ENCODE data around the gene APOA4. TPM values are rescaled to one million over a fixed set of nuclear protein-coding genes. Genes with fewer than 3 reads are reported as not detected.

Gene APOA4
- total and polyA plus RNA-seq, 2 experiments from 2014 or later = not detected

DNA sequence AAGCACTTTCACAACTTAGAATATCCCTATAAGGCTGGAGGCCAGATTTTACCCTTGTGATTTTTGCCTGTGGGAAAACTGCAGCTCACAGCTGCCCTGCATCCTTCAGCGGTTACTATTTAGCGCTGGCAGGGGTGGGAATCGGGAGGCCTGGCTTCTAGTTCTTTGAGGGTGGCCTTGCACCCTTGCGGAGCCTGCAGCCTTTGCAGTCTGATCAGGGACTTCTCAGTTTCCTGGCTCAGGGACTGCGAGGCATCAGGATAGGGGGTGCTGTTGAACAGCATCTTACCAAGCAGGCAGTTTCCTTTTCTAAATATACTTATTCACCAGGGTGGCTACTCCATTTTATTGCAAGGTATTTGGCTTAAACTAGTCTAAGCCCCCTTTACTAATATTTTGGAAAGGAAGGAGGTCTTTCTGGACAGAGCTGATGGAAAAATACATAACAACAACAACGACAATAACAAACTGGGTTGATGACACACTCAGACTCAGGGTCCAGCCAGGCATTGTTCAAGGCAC lies 17.2 kb upstream of the APOA4 start:
- Mint-ChIP-seq H3K4me1 (peaks cover 28% of the 10 kb centered on the region), H3K27ac (no peak overlapping the region), H3K4me3 (no peak overlapping the region), H3K9me3 (no peaks in the 10 kb centered on the region), H3K36me3 (ENCODE audit: low read depth) (peaks cover 12% of the 10 kb centered on the region; the same call in 2 of the 3 replicates), H3K27me3 (ENCODE audit: insufficient read depth, low read depth, poor library complexity) (peaks cover 14% of the 10 kb centered on the region)
- no peak overlapping the region for H3K27ac ChIP-seq (ENCODE audit: low read depth)
- H4K20me1 ChIP-seq (replicated peaks; ENCODE audit: insufficient read depth) = no peaks in the 10 kb centered on the region
- no peaks in the 10 kb centered on the region for H3K27me3 ChIP-seq (ENCODE audit: insufficient read depth)
- no peaks in the 10 kb centered on the region for H3K79me2 ChIP-seq (replicated peaks; ENCODE audit: insufficient read depth)
- H3F3A ChIP-seq (replicated peaks; ENCODE audit: low read depth) = 0 out of 2 replicates have a peak, but pooled peaks cover 3% of the 10 kb centered on the region
- TF ChIP-seq STAT1 (IDR thresholded peaks at IDR 0.05; ENCODE audit: unreplicated experiment) (no peak), EZH2 (IDR thresholded peaks at IDR 0.05; ENCODE audit: low read depth, unreplicated experiment) (no peak), ZNF331 (CRISPR knock-in tag; IDR thresholded peaks at IDR 0.05; ENCODE audit: low read depth) (no peak), JUNB (IDR thresholded peaks at IDR 0.05; ENCODE audit: unreplicated experiment) (no peak), CREB1 (CRISPR knock-in tag; IDR thresholded peaks at IDR 0.05; ENCODE audit: low read depth) (no peak)
- TF ChIP-seq, protein P1, sequence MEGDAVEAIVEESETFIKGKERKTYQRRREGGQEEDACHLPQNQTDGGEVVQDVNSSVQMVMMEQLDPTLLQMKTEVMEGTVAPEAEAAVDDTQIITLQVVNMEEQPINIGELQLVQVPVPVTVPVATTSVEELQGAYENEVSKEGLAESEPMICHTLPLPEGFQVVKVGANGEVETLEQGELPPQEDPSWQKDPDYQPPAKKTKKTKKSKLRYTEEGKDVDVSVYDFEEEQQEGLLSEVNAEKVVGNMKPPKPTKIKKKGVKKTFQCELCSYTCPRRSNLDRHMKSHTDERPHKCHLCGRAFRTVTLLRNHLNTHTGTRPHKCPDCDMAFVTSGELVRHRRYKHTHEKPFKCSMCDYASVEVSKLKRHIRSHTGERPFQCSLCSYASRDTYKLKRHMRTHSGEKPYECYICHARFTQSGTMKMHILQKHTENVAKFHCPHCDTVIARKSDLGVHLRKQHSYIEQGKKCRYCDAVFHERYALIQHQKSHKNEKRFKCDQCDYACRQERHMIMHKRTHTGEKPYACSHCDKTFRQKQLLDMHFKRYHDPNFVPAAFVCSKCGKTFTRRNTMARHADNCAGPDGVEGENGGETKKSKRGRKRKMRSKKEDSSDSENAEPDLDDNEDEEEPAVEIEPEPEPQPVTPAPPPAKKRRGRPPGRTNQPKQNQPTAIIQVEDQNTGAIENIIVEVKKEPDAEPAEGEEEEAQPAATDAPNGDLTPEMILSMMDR (conservative IDR thresholded peaks at IDR 0.05; ENCODE audit: low read depth in 2 of 2) = peak; percentile 41 to 56
- no peaks in the 10 kb centered on the region for H3K36me3 ChIP-seq (ENCODE audit: insufficient read depth)
- no peaks in the 10 kb centered on the region for H3K9me2 ChIP-seq (ENCODE audit: insufficient read depth)
- H3K4me2 ChIP-seq = no peak overlapping the region
- peaks cover 4% of the 10 kb centered on the region; the same call in 1 of the 2 replicates for H3K4me1 ChIP-seq (ENCODE audit: insufficient read depth)
- peak; percentile 58 for DNase-seq (ENCODE audit: low spot score)
- peak; percentile 17 for ATAC-seq
- H3K4me3 ChIP-seq = no peak overlapping the region
- no peak overlapping the region for H2AFZ ChIP-seq

- Histone ChIP-seq H2AFZ (no peak overlapping the region), H3K4me1 (ENCODE audit: insufficient read depth) (peaks cover 6% of the 10 kb centered on the region; the same call in 1 of the 2 replicates), H3K27me3 (ENCODE audit: insufficient read depth) (no peaks in the 10 kb centered on the region), H4K20me1 (replicated peaks; ENCODE audit: insufficient read depth) (no peaks in the 10 kb centered on the region), H3K27ac (ENCODE audit: low read depth) (no peak overlapping the region), H3K9me2 (ENCODE audit: insufficient read depth) (no peaks in the 10 kb centered on the region), H3K36me3 (ENCODE audit: insufficient read depth) (no peaks in the 10 kb centered on the region), H3K4me3 (no peak overlapping the region), H3K79me2 (replicated peaks; ENCODE audit: insufficient read depth) (no peaks in the 10 kb centered on the region), H3F3A (replicated peaks; ENCODE audit: low read depth) (0 out of 2 replicates have a peak, but pooled peaks cover 3% of the 10 kb centered on the region), H3K4me2 (no peak overlapping the region)
- Mint-ChIP-seq H3K36me3 (ENCODE audit: low read depth) (peaks cover 7% of the 10 kb centered on the region; the same call in 1 of the 3 replicates), H3K4me1 (peaks cover 35% of the 10 kb centered on the region), H3K27ac (no peak overlapping the region), H3K4me3 (no peak overlapping the region; the same call in 2 of the 3 replicates), H3K9me3 (no peaks in the 10 kb centered on the region), H3K27me3 (ENCODE audit: insufficient read depth, low read depth, poor library complexity) (peaks cover 16% of the 10 kb centered on the region)
- no peak for ATAC-seq
- no peak for DNase-seq (ENCODE audit: low spot score)
- TF ChIP-seq, protein P2, sequence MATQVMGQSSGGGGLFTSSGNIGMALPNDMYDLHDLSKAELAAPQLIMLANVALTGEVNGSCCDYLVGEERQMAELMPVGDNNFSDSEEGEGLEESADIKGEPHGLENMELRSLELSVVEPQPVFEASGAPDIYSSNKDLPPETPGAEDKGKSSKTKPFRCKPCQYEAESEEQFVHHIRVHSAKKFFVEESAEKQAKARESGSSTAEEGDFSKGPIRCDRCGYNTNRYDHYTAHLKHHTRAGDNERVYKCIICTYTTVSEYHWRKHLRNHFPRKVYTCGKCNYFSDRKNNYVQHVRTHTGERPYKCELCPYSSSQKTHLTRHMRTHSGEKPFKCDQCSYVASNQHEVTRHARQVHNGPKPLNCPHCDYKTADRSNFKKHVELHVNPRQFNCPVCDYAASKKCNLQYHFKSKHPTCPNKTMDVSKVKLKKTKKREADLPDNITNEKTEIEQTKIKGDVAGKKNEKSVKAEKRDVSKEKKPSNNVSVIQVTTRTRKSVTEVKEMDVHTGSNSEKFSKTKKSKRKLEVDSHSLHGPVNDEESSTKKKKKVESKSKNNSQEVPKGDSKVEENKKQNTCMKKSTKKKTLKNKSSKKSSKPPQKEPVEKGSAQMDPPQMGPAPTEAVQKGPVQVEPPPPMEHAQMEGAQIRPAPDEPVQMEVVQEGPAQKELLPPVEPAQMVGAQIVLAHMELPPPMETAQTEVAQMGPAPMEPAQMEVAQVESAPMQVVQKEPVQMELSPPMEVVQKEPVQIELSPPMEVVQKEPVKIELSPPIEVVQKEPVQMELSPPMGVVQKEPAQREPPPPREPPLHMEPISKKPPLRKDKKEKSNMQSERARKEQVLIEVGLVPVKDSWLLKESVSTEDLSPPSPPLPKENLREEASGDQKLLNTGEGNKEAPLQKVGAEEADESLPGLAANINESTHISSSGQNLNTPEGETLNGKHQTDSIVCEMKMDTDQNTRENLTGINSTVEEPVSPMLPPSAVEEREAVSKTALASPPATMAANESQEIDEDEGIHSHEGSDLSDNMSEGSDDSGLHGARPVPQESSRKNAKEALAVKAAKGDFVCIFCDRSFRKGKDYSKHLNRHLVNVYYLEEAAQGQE (IDR thresholded peaks at IDR 0.05; ENCODE audit: unreplicated experiment) = no peak
- TF ChIP-seq, protein P3, sequence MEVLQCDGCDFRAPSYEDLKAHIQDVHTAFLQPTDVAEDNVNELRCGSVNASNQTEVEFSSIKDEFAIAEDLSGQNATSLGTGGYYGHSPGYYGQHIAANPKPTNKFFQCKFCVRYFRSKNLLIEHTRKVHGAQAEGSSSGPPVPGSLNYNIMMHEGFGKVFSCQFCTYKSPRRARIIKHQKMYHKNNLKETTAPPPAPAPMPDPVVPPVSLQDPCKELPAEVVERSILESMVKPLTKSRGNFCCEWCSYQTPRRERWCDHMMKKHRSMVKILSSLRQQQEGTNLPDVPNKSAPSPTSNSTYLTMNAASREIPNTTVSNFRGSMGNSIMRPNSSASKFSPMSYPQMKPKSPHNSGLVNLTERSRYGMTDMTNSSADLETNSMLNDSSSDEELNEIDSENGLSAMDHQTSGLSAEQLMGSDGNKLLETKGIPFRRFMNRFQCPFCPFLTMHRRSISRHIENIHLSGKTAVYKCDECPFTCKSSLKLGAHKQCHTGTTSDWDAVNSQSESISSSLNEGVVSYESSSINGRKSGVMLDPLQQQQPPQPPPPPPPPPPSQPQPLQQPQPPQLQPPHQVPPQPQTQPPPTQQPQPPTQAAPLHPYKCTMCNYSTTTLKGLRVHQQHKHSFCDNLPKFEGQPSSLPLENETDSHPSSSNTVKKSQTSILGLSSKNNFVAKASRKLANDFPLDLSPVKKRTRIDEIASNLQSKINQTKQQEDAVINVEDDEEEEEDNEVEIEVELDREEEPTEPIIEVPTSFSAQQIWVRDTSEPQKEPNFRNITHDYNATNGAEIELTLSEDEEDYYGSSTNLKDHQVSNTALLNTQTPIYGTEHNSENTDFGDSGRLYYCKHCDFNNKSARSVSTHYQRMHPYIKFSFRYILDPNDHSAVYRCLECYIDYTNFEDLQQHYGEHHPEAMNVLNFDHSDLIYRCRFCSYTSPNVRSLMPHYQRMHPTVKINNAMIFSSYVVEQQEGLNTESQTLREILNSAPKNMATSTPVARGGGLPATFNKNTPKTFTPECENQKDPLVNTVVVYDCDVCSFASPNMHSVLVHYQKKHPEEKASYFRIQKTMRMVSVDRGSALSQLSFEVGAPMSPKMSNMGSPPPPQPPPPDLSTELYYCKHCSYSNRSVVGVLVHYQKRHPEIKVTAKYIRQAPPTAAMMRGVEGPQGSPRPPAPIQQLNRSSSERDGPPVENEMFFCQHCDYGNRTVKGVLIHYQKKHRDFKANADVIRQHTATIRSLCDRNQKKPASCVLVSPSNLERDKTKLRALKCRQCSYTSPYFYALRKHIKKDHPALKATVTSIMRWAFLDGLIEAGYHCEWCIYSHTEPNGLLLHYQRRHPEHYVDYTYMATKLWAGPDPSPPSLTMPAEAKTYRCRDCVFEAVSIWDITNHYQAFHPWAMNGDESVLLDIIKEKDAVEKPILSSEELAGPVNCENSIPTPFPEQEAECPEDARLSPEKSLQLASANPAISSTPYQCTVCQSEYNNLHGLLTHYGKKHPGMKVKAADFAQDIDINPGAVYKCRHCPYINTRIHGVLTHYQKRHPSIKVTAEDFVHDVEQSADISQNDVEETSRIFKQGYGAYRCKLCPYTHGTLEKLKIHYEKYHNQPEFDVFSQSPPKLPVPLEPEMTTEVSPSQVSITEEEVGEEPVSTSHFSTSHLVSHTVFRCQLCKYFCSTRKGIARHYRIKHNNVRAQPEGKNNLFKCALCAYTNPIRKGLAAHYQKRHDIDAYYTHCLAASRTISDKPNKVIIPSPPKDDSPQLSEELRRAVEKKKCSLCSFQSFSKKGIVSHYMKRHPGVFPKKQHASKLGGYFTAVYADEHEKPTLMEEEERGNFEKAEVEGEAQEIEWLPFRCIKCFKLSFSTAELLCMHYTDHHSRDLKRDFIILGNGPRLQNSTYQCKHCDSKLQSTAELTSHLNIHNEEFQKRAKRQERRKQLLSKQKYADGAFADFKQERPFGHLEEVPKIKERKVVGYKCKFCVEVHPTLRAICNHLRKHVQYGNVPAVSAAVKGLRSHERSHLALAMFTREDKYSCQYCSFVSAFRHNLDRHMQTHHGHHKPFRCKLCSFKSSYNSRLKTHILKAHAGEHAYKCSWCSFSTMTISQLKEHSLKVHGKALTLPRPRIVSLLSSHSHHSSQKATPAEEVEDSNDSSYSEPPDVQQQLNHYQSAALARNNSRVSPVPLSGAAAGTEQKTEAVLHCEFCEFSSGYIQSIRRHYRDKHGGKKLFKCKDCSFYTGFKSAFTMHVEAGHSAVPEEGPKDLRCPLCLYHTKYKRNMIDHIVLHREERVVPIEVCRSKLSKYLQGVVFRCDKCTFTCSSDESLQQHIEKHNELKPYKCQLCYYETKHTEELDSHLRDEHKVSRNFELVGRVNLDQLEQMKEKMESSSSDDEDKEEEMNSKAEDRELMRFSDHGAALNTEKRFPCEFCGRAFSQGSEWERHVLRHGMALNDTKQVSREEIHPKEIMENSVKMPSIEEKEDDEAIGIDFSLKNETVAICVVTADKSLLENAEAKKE (CRISPR knock-in tag; IDR thresholded peaks at IDR 0.05) = no peak
- TF ChIP-seq JUNB (IDR thresholded peaks at IDR 0.05; ENCODE audit: unreplicated experiment) (no peak), ZNF331 (CRISPR knock-in tag; IDR thresholded peaks at IDR 0.05; ENCODE audit: low read depth) (no peak), STAT1 (IDR thresholded peaks at IDR 0.05; ENCODE audit: unreplicated experiment) (no peak)
Observed at GRCh38 chr11:116838321-116839084, 15.4 kb upstream of the APOA4 start.
